K562 (cell line): Measurements from ENCODE around the gene PSAP. TPM values are rescaled to one million over a fixed set of nuclear protein-coding genes. Genes with fewer than 3 reads are reported as not detected.
A peak's percentile ranks its signal among the peaks of the same experiment; 100 is the strongest.

Source experiments
- ATAC-seq: fragments of 200-7000 bp; cut with Tn5 transposase; 3 replicates; pipeline ENCODE4 v1.9.1; 2020; ENCODE audit warnings: moderate library complexity
- BruUV-seq: library from RNA; stranded (reverse); fragments of 400-500 nt; replicated peaks from 2 replicates; lab custom pipeline; 2021; lab: Mats Ljungman, UMichigan
- CTCF ChIA-PET: fragments of 300-600 bp; formaldehyde crosslinking; extraction: SDS; loops from one replicate; lab custom pipeline; 2021; ENCODE audit warnings: low intra/inter-chr PET ratio; lab: Yijun Ruan, JAX
- POLR2A ChIA-PET: fragments of 300-600, 350-650 bp; sonication (Branson Sonifier 250); formaldehyde crosslinking; extraction: SDS; loops from one replicate; lab custom pipeline; 2021; ENCODE audit warnings: antibody characterized with exemption, inconsistent platforms; lab: Yijun Ruan, JAX
- DNase-seq, 4 experiments: peaks; one replicate each; pipeline versions ENCODE4 v3.0.0 to v3.0.0-alpha.2; 2011 to 2018; ENCODE audit warnings: low spot score in 3 of 4, mixed read lengths in 3 of 4; ENCODE audit errors: extremely low read depth in 1 of 4
- FAIRE-seq: peaks from 2 replicates; lab custom pipeline; 2011; peaks lifted over from hg19 to GRCh38; lab: Jason Lieb, UNC
- H2AFZ ChIP-seq: 2 replicates; pipeline ENCODE4 v1.6.0; 2011; ENCODE audit warnings: low read depth, low read length, control low read depth, inconsistent platforms
- H3K27ac ChIP-seq: fragments of 200-600 bp; 3 replicates; pipeline ENCODE4 v1.8.0; 2011; ENCODE audit warnings: low read depth, mild to moderate bottlenecking, control low read depth, inconsistent platforms, low read length, moderate library complexity, mixed read lengths; ENCODE audit errors: extremely low read depth
- H3K27me3 ChIP-seq, 2 experiments: fragments of 300-600 bp in 1 of 2; 2 replicates in 1 of 2; 3 replicates in 1 of 2; pipeline versions ENCODE4 v1.6.0 to v1.8.0; 2011; ENCODE audit warnings: inconsistent platforms in 2 of 2, low read length in 2 of 2, mild to moderate bottlenecking in 1 of 2, mixed read lengths in 1 of 2, moderate library complexity in 1 of 2; ENCODE audit not compliant: control insufficient read depth in 2 of 2, insufficient read depth in 2 of 2
- H3K36me3 ChIP-seq: fragments of 300-600 bp; 3 replicates; pipeline ENCODE4 v1.8.0; 2011; ENCODE audit warnings: mild to moderate bottlenecking, low read length, inconsistent platforms; ENCODE audit not compliant: control insufficient read depth, insufficient read depth
- H3K4me1 ChIP-seq, 2 experiments: fragments of 200-600 bp in 1 of 2; replicated peaks in 1 of 2; 2 replicates in 1 of 2; 3 replicates in 1 of 2; pipeline versions ENCODE4 v1.5.1 to v1.8.0; 2011; ENCODE audit warnings: inconsistent platforms in 2 of 2, low read length in 2 of 2, mild to moderate bottlenecking in 1 of 2, mixed read lengths in 1 of 2, moderate library complexity in 1 of 2; ENCODE audit not compliant: control insufficient read depth in 2 of 2, insufficient read depth in 2 of 2
- H3K4me2 ChIP-seq: 2 replicates; pipeline ENCODE4 v1.6.1; 2011; ENCODE audit warnings: low read length, control low read depth, inconsistent platforms, mixed read lengths; ENCODE audit not compliant: insufficient read depth
- H3K4me3 ChIP-seq: fragments of 200-600 bp; sonication (generic), shearing (Covaris generic); 2 replicates; pipeline ENCODE4 v1.5.1; 2016; ENCODE audit warnings: control low read depth, inconsistent platforms
- H3K79me2 ChIP-seq: fragments of 200-600 bp; 3 replicates; pipeline ENCODE4 v1.8.0; 2011; ENCODE audit warnings: low read length, inconsistent platforms; ENCODE audit not compliant: control insufficient read depth, insufficient read depth
- H3K9ac ChIP-seq, 2 experiments: 2 replicates each; pipeline versions ENCODE4 v1.6.0 to v1.6.1; 2011; ENCODE audit warnings: low read depth in 2 of 2, low read length in 2 of 2, control low read depth in 1 of 2, inconsistent platforms in 1 of 2, mild to moderate bottlenecking in 1 of 2, mixed read lengths in 1 of 2; ENCODE audit not compliant: insufficient read depth in 1 of 2
- H3K9me1 ChIP-seq: one replicate; pipeline ENCODE4 v1.6.0; 2011; ENCODE audit warnings: inconsistent platforms, mild to moderate bottlenecking, low read length, moderate library complexity; ENCODE audit not compliant: control insufficient read depth, insufficient read depth
- H3K9me3 ChIP-seq: replicated peaks from 2 replicates; pipeline ENCODE4 v1.5.1; 2011; ENCODE audit warnings: low read depth, low read length, inconsistent platforms; ENCODE audit not compliant: control insufficient read depth, insufficient read depth
- H4K20me1 ChIP-seq: replicated peaks from 2 replicates; pipeline ENCODE4 v1.6.1; 2011; ENCODE audit warnings: low read length, inconsistent platforms, mixed read lengths; ENCODE audit not compliant: control insufficient read depth, insufficient read depth
- C11orf30 ChIP-seq: fragments of 450-650 bp; IDR thresholded peaks from 2 replicates; pipeline ENCODE4 v1.6.1; 2016; ENCODE audit warnings: low read depth, mild to moderate bottlenecking
- ETV5 ChIP-seq: sonication (generic); formaldehyde crosslinking; IDR thresholded peaks from 2 replicates; pipeline ENCODE4 v1.4.0; 2020; ENCODE audit warnings: low read depth, mild to moderate bottlenecking, missing genetic modification reagents
- HBP1 ChIP-seq: fragments of 450-650 bp; formaldehyde crosslinking; IDR thresholded peaks from 2 replicates; pipeline ENCODE4 v1.4.0; 2022; ENCODE audit warnings: missing genetic modification characterization
- PCBP2 ChIP-seq: fragments of 200-400 bp; formaldehyde crosslinking; IDR thresholded peaks from 2 replicates; pipeline ENCODE4 v1.6.1; 2018; ENCODE audit warnings: low read length, low read depth, mild to moderate bottlenecking, moderate library complexity; ENCODE audit not compliant: poor library complexity, severe bottlenecking
- TAL1 ChIP-seq: fragments of 450-650 bp; IDR thresholded peaks from 2 replicates; pipeline ENCODE4 v1.6.1; 2016; ENCODE audit warnings: mild to moderate bottlenecking
- ZNF707 ChIP-seq: fragments of 250-450 bp; sonication (Bioruptor Pico); conservative IDR thresholded peaks from 2 replicates; pipeline ENCODE4 v1.8.0; 2022; ENCODE audit warnings: inconsistent platforms, mild to moderate bottlenecking, moderate library complexity
- WGBS: fragments of 100-300 bp; shearing (Covaris generic); methylation state at CpG from one replicate; pipeline ENCODE4 v1.1.6; 2016; ENCODE audit warnings: low coverage, mixed read lengths; ENCODE audit not compliant: insufficient coverage; ENCODE audit errors: missing lambda C conversion rate; 5-methylcytosine and 5-hydroxymethylcytosine counted together
- in situ Hi-C: fragments of 300-500 bp; cut with MboI; formaldehyde crosslinking; loops from 4 replicates; pipeline ENCODE4 v1.15.0; 2018; ENCODE audit warnings: inconsistent platforms, mixed read lengths
- intact Hi-C: fragments of 100-400 bp; cut with micrococcal nuclease; formaldehyde crosslinking; loops from 2 replicates; pipeline ENCODE4 v1.14.2; 2022
- polyA plus RNA-seq, 8 experiments: library from polyadenylated mRNA; depleted of rRNA in 4 of 8; stranded (reverse) in 5 of 8; unstranded in 3 of 8; fragments of >200 nt; fragmentation: Nextera tagmentation in 2 of 8; fragmentation: Illumina TruSeq in 1 of 8; extraction: Ambion mirVana in 2 of 8; extraction: Trizol in 1 of 8; gene quantifications; 2 replicates each; pipeline versions ENCODE4 v1.2.1 to v1.2.3, GENCODE V29; 2011 to 2014; ENCODE audit warnings: inconsistent platforms in 1 of 8, missing spikeins in 1 of 8
- total RNA-seq, 7 experiments: library from RNA; depleted of rRNA in 6 of 7; stranded (reverse); fragments of >200 nt in 6 of 7; fragmentation: Illumina TruSeq in 2 of 7; extraction: Trizol in 2 of 7; gene quantifications; 2 replicates each; pipeline versions ENCODE4 v1.2.1 to v1.2.3, GENCODE V29; 2011 to 2021; ENCODE audit warnings: low replicate concordance in 1 of 7

The PSAP gene
- total and polyA plus RNA-seq, 9 of the 15 experiments (the other 6 are each of a cell fraction or from before 2014, with no cell fraction given): 245 to 700 (median 429) TPM

- no peaks in the 10 kb centered on the region for H3K36me3 ChIP-seq
- intact Hi-C loops: no loop called here
- peaks cover 31 to 39% of the 10 kb centered on the region in 2 experiments for H3K4me1 ChIP-seq
- no peaks in the 10 kb centered on the region for H3K27me3 ChIP-seq
- 49% methylated on average over 9 of the region's 9 CpGs for WGBS
- DNase-seq (no peak), FAIRE-seq (no peak), ATAC-seq (no peak)
- H3K9me1 ChIP-seq: peaks cover 11% of the 10 kb centered on the region
- H3K79me2 ChIP-seq: no peaks in the 10 kb centered on the region
- no TSS peak for BruUV-seq
- H3K9me3 ChIP-seq: no peaks in the 10 kb centered on the region; the same call in 1 of the 2 replicates
- no peaks in the 10 kb centered on the region for H4K20me1 ChIP-seq
- ChIA-PET POLR2A (interaction anchor here (0.7 kb wide), 1 partner anchor 61 kb away, joined by 3 read pairs; no protein-coding TSS in a partner anchor), CTCF (no interaction called here)
- H3K4me3 ChIP-seq: no peak overlapping the region
- H3K27ac ChIP-seq: no peak overlapping the region
- in situ Hi-C loops: no loop called here
- no peak overlapping the region for H3K9ac ChIP-seq
- TF ChIP-seq TAL1: peak; percentile 6; the same call in 1 of the 2 replicates
- no peak for TF ChIP-seq PCBP2
- TF ChIP-seq ZNF707 (CRISPR knock-in tag): no peak
- TF ChIP-seq ETV5: no peak
- no peak for TF ChIP-seq HBP1
- no peak for TF ChIP-seq C11orf30
- TF ChIP-seq, all 486 proteins: peak for 1
- no peak overlapping the region for H2AFZ ChIP-seq
- no peak overlapping the region for H3K4me2 ChIP-seq
Observed at GRCh38 chr10:71801361-71801760, 49.7 kb downstream of the PSAP start.
